HepG2 (cell line): Measurements from ENCODE around the gene PSORS1C2. TPM values are rescaled to one million over a fixed set of nuclear protein-coding genes. Genes with fewer than 3 reads are reported as not detected.

Experiments
- ARHGAP35 ChIP-seq: sonication (generic); formaldehyde crosslinking; IDR thresholded peaks from 2 replicates; pipeline ENCODE4 v1.9.0; 2022; ENCODE audit warnings: mild to moderate bottlenecking, inconsistent platforms, moderate library complexity, missing genetic modification reagents, borderline replicate concordance
- CREM ChIP-seq, 2 experiments: sonication (generic) in 1 of 2; formaldehyde crosslinking in 1 of 2; IDR thresholded peaks; 2 replicates each; pipeline versions ENCODE4 v1.4.0 to v1.6.1; 2016 to 2020; ENCODE audit warnings: antibody characterized with exemption in 1 of 2, mild to moderate bottlenecking in 1 of 2, missing genetic modification reagents in 1 of 2
- IRF2 ChIP-seq: IDR thresholded peaks from 2 replicates; pipeline ENCODE4 v1.6.1; 2018; ENCODE audit warnings: missing genetic modification reagents, missing compliant biosample characterization
- KDM2A ChIP-seq: sonication (generic); formaldehyde crosslinking; IDR thresholded peaks from 2 replicates; pipeline ENCODE4 v1.4.0; 2020; ENCODE audit warnings: low read depth, missing genetic modification reagents, borderline replicate concordance
- KDM4B ChIP-seq: sonication (generic); formaldehyde crosslinking; IDR thresholded peaks from 2 replicates; pipeline ENCODE4 v1.4.0; 2020; ENCODE audit warnings: missing genetic modification reagents
- POGK ChIP-seq: sonication (generic); formaldehyde crosslinking; conservative IDR thresholded peaks from 2 replicates; pipeline ENCODE4 v1.8.0; 2022; ENCODE audit warnings: mild to moderate bottlenecking, moderate library complexity, missing genetic modification reagents
- PPARG ChIP-seq: conservative IDR thresholded peaks from 2 replicates; pipeline ENCODE4 v1.6.1; 2016; ENCODE audit warnings: missing biosample characterization, missing genetic modification reagents
- RAD21 ChIP-seq: fragments of 450-650 bp; formaldehyde crosslinking; IDR thresholded peaks from 2 replicates; pipeline ENCODE4 v1.5.0; 2020; ENCODE audit warnings: mild to moderate bottlenecking
- RARG ChIP-seq: sonication (generic); formaldehyde crosslinking; IDR thresholded peaks from 2 replicates; pipeline ENCODE4 v1.4.0; 2020; ENCODE audit warnings: low read depth, mild to moderate bottlenecking, missing genetic modification reagents
- REL ChIP-seq: sonication (generic); formaldehyde crosslinking; conservative IDR thresholded peaks from 2 replicates; pipeline ENCODE4 v1.8.0; 2022; ENCODE audit warnings: mild to moderate bottlenecking, missing genetic modification reagents, moderate library complexity
- SRSF1 ChIP-seq: fragments of 200-400 bp; formaldehyde crosslinking; optimal IDR thresholded peaks from 2 replicates; pipeline ENCODE3; 2017; ENCODE audit warnings: mild to moderate bottlenecking, low read depth, low read length, moderate library complexity
- ZFY ChIP-seq: sonication (generic); formaldehyde crosslinking; IDR thresholded peaks from 2 replicates; pipeline ENCODE4 v1.4.0; 2020; ENCODE audit warnings: missing genetic modification reagents
- ZNF17 ChIP-seq: sonication (generic); formaldehyde crosslinking; IDR thresholded peaks from 2 replicates; pipeline ENCODE4 v1.5.0; 2020; ENCODE audit warnings: mild to moderate bottlenecking, missing genetic modification reagents
- ZNF20 ChIP-seq: sonication (generic); formaldehyde crosslinking; IDR thresholded peaks from 2 replicates; pipeline ENCODE4 v1.4.0; 2020; ENCODE audit warnings: mild to moderate bottlenecking, moderate library complexity, missing genetic modification reagents
- ZNF451 ChIP-seq: sonication (generic); formaldehyde crosslinking; IDR thresholded peaks from 2 replicates; pipeline ENCODE4 v1.5.0; 2020; ENCODE audit warnings: mild to moderate bottlenecking, missing genetic modification reagents
- ZNF564 ChIP-seq: sonication (generic); formaldehyde crosslinking; IDR thresholded peaks from 2 replicates; pipeline ENCODE4 v1.8.1; 2023; ENCODE audit warnings: mild to moderate bottlenecking, missing genetic modification reagents
- ZNF713 ChIP-seq: sonication (generic); formaldehyde crosslinking; IDR thresholded peaks from 2 replicates; pipeline ENCODE4 v1.4.0; 2020; ENCODE audit warnings: mild to moderate bottlenecking, missing genetic modification reagents
- ZNF737 ChIP-seq: sonication (generic); formaldehyde crosslinking; IDR thresholded peaks from 2 replicates; pipeline ENCODE4 v1.5.0; 2020; ENCODE audit warnings: missing genetic modification reagents, mild to moderate bottlenecking, borderline replicate concordance
- ZSCAN30 ChIP-seq: sonication (generic); formaldehyde crosslinking; IDR thresholded peaks from 2 replicates; pipeline ENCODE4 v1.5.0; 2020; ENCODE audit warnings: mild to moderate bottlenecking, missing genetic modification reagents
- polyA plus RNA-seq, 8 experiments: library from polyadenylated mRNA; depleted of rRNA in 3 of 8; stranded (reverse) in 7 of 8; unstranded in 1 of 8; fragments of >200 nt; fragmentation: Illumina TruSeq in 4 of 8; extraction: Trizol in 4 of 8; gene quantifications; 2 replicates each; pipeline versions ENCODE4 v1.2.1 to v1.2.3, GENCODE V29; 2011 to 2016; ENCODE audit warnings: low read depth in 4 of 8, missing spikeins in 1 of 8, mixed read lengths in 1 of 8; ENCODE audit not compliant: insufficient read depth in 1 of 8
- total RNA-seq, 5 experiments: library from RNA; depleted of rRNA; stranded (reverse); fragments of >200 nt; fragmentation: Illumina TruSeq; extraction: Trizol; gene quantifications; 2 replicates each; pipeline ENCODE4 v1.2.3, GENCODE V29; 2016; ENCODE audit warnings: low read depth in 1 of 5
- TF ChIP-seq, protein P1 (sequence below): sonication (generic); formaldehyde crosslinking; IDR thresholded peaks from 2 replicates; pipeline ENCODE4 v1.8.0; 2022; ENCODE audit warnings: missing genetic modification reagents, mild to moderate bottlenecking, moderate library complexity, borderline replicate concordance
- TF ChIP-seq, protein P2 (sequence below): conservative IDR thresholded peaks from 2 replicates; pipeline ENCODE4 v1.6.1; 2018; ENCODE audit warnings: missing genetic modification reagents
- TF ChIP-seq, protein P3 (sequence below): sonication (generic); formaldehyde crosslinking; conservative IDR thresholded peaks from 2 replicates; pipeline ENCODE4 v1.4.0; 2020; ENCODE audit warnings: missing genetic modification reagents
- TF ChIP-seq, protein P4 (sequence below): sonication (generic); formaldehyde crosslinking; IDR thresholded peaks from 2 replicates; pipeline ENCODE4 v1.4.0; 2020; ENCODE audit warnings: missing genetic modification reagents, borderline replicate concordance

The PSORS1C2 gene
- total and polyA plus RNA-seq, 2 of the 13 experiments (the other 11 are each of a cell fraction or from before 2014, with no cell fraction given), result not detected

GRCh38 chr6:31186052-31186734 lies 47.3 kb upstream of the PSORS1C2 start (continued):
- TF ChIP-seq REL, result no peak
- no peak for TF ChIP-seq RAD21 (CRISPR knock-in tag)
- TF ChIP-seq ZNF564, result peak; percentile 61; the same call in 1 of the 2 replicates
- TF ChIP-seq ZFY (CRISPR knock-in tag), result peak; percentile 94
- TF ChIP-seq, protein P1, sequence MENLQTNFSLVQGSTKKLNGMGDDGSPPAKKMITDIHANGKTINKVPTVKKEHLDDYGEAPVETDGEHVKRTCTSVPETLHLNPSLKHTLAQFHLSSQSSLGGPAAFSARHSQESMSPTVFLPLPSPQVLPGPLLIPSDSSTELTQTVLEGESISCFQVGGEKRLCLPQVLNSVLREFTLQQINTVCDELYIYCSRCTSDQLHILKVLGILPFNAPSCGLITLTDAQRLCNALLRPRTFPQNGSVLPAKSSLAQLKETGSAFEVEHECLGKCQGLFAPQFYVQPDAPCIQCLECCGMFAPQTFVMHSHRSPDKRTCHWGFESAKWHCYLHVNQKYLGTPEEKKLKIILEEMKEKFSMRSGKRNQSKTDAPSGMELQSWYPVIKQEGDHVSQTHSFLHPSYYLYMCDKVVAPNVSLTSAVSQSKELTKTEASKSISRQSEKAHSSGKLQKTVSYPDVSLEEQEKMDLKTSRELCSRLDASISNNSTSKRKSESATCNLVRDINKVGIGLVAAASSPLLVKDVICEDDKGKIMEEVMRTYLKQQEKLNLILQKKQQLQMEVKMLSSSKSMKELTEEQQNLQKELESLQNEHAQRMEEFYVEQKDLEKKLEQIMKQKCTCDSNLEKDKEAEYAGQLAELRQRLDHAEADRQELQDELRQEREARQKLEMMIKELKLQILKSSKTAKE, result peak; percentile 56; the same call in 1 of the 2 replicates
- TF ChIP-seq ARHGAP35 (CRISPR knock-in tag), result peak; percentile 20; the same call in 1 of the 2 replicates
- TF ChIP-seq RARG (CRISPR knock-in tag), result no peak
- TF ChIP-seq, protein P2, sequence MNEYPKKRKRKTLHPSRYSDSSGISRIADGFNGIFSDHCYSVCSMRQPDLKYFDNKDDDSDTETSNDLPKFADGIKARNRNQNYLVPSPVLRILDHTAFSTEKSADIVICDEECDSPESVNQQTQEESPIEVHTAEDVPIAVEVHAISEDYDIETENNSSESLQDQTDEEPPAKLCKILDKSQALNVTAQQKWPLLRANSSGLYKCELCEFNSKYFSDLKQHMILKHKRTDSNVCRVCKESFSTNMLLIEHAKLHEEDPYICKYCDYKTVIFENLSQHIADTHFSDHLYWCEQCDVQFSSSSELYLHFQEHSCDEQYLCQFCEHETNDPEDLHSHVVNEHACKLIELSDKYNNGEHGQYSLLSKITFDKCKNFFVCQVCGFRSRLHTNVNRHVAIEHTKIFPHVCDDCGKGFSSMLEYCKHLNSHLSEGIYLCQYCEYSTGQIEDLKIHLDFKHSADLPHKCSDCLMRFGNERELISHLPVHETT, result no peak
- TF ChIP-seq ZSCAN30, result no peak
- TF ChIP-seq POGK (CRISPR knock-in tag), result no peak
- TF ChIP-seq ZNF17 (CRISPR knock-in tag), result 0 out of 2 replicates have a peak, but pooled peaks have one; percentile 67
- no peak for TF ChIP-seq PPARG (CRISPR knock-in tag)
- TF ChIP-seq ZNF20 (CRISPR knock-in tag), result no peak
- TF ChIP-seq, protein P3, sequence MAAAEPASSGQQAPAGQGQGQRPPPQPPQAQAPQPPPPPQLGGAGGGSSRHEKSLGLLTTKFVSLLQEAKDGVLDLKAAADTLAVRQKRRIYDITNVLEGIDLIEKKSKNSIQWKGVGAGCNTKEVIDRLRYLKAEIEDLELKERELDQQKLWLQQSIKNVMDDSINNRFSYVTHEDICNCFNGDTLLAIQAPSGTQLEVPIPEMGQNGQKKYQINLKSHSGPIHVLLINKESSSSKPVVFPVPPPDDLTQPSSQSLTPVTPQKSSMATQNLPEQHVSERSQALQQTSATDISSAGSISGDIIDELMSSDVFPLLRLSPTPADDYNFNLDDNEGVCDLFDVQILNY (CRISPR knock-in tag), result no peak
- no peak for TF ChIP-seq ZNF737 (CRISPR knock-in tag)
- peak; percentile 88 for TF ChIP-seq IRF2 (CRISPR knock-in tag)
- peak; percentile 66 for TF ChIP-seq CREM (IDR thresholded peaks at IDR 0.05)
- no peak for TF ChIP-seq CREM (CRISPR knock-in tag; IDR thresholded peaks at IDR 0.05)
- TF ChIP-seq ZNF451 (CRISPR knock-in tag), result peak; percentile 73; the same call in 1 of the 2 replicates
- no peak for TF ChIP-seq ZNF713 (CRISPR knock-in tag)
- peak; percentile 62; the same call in 1 of the 2 replicates for TF ChIP-seq KDM2A (CRISPR knock-in tag)
- no peak; the same call in 1 of the 2 replicates for TF ChIP-seq KDM4B (CRISPR knock-in tag)
- TF ChIP-seq, protein P4, sequence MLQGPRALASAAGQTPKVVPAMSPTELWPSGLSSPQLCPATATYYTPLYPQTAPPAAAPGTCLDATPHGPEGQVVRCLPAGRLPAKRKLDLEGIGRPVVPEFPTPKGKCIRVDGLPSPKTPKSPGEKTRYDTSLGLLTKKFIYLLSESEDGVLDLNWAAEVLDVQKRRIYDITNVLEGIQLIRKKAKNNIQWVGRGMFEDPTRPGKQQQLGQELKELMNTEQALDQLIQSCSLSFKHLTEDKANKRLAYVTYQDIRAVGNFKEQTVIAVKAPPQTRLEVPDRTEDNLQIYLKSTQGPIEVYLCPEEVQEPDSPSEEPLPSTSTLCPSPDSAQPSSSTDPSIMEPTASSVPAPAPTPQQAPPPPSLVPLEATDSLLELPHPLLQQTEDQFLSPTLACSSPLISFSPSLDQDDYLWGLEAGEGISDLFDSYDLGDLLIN, result no peak
- TF ChIP-seq SRSF1, result peak; percentile 34
